GM12878 (cell line): ENCODE results near the gene ST6GAL2. TPM values are rescaled to one million over a fixed set of nuclear protein-coding genes. Genes with fewer than 3 reads are reported as not detected.

Experiments used
- ATAC-seq: fragments of 200-7000 bp; cut with Tn5 transposase; 3 replicates; pipeline ENCODE4 v1.9.1; 2020; ENCODE audit warnings: mild to moderate bottlenecking, moderate library complexity
- BruUV-seq: library from RNA; stranded (reverse); fragments of 400-500 nt; replicated peaks from 2 replicates; lab custom pipeline; 2021; lab: Mats Ljungman, UMichigan
- CTCF ChIA-PET: fragments of 300-600 bp; sonication (Branson Sonifier 250); formaldehyde crosslinking; extraction: SDS; loops from one replicate; lab custom pipeline; 2021; ENCODE audit warnings: inconsistent platforms; lab: Yijun Ruan, JAX
- POLR2A ChIA-PET: fragments of 350-600 bp; formaldehyde crosslinking; extraction: SDS; loops from one replicate; lab custom pipeline; 2021; ENCODE audit warnings: inconsistent platforms; lab: Charles Lee
- RAD21 ChIA-PET: fragments of 300-600 bp; sonication (Branson Sonifier 250); formaldehyde crosslinking; loops from one replicate; lab custom pipeline; 2023; ENCODE audit warnings: antibody characterized with exemption; ENCODE audit not compliant: unreplicated experiment; lab: Charles Lee
- SMC1A ChIA-PET: fragments of 300-600 bp; sonication (Branson Sonifier 250); formaldehyde crosslinking; loops from one replicate; lab custom pipeline; 2023; ENCODE audit not compliant: unreplicated experiment, uncharacterized antibody; lab: Charles Lee
- DNase-seq: peaks from one replicate; pipeline ENCODE4 v3.0.0-alpha.2; 2011; ENCODE audit warnings: low read depth, low spot score
- FAIRE-seq: peaks from 3 replicates; lab custom pipeline; 2011; peaks lifted over from hg19 to GRCh38; lab: Jason Lieb, UNC
- H2AFZ ChIP-seq: 2 replicates; pipeline ENCODE4 v1.6.0; 2011; ENCODE audit warnings: low read depth, low read length, control low read depth; ENCODE audit not compliant: control insufficient read depth
- H3K27ac ChIP-seq: 2 replicates; pipeline ENCODE4 v1.5.1; 2011; ENCODE audit warnings: control low read depth; ENCODE audit not compliant: control insufficient read depth, insufficient read depth
- H3K27me3 ChIP-seq, 2 experiments: replicated peaks in 1 of 2; 2 replicates each; pipeline versions ENCODE4 v1.6.0 to v1.6.1; 2011; ENCODE audit warnings: low read length in 1 of 2; ENCODE audit not compliant: control insufficient read depth in 2 of 2, insufficient read depth in 2 of 2
- H3K36me3 ChIP-seq, 2 experiments: 2 replicates each; pipeline ENCODE4 v1.5.1; 2011; ENCODE audit warnings: low read length in 1 of 2; ENCODE audit not compliant: control insufficient read depth in 2 of 2, insufficient read depth in 2 of 2
- H3K4me1 ChIP-seq: 2 replicates; pipeline ENCODE4 v1.6.1; 2011; ENCODE audit warnings: mild to moderate bottlenecking, low read length, moderate library complexity, mixed read lengths; ENCODE audit not compliant: control insufficient read depth, insufficient read depth
- H3K4me2 ChIP-seq: 2 replicates; pipeline ENCODE4 v1.6.0; 2011; ENCODE audit warnings: control low read depth; ENCODE audit not compliant: control insufficient read depth, insufficient read depth
- H3K4me3 ChIP-seq: fragments of 200-600 bp; sonication (generic); 2 replicates; pipeline ENCODE4 v1.5.1; 2016
- H3K79me2 ChIP-seq: 2 replicates; pipeline ENCODE4 v1.6.0; 2011; ENCODE audit warnings: low read length; ENCODE audit not compliant: control insufficient read depth, insufficient read depth
- H3K9ac ChIP-seq: 2 replicates; pipeline ENCODE4 v1.8.0; 2011; ENCODE audit warnings: low read length, control low read depth, mixed read lengths; ENCODE audit not compliant: control insufficient read depth, insufficient read depth
- H3K9me3 ChIP-seq: replicated peaks from 3 replicates; pipeline ENCODE4 v1.5.1; 2011; ENCODE audit warnings: mild to moderate bottlenecking, low read length; ENCODE audit not compliant: control insufficient read depth, insufficient read depth
- H4K20me1 ChIP-seq: 2 replicates; pipeline ENCODE4 v1.6.0; 2011; ENCODE audit not compliant: control insufficient read depth, insufficient read depth
- BMI1 ChIP-seq: fragments of 450-650 bp; IDR thresholded peaks from 2 replicates; pipeline ENCODE4 v1.6.1; 2016; ENCODE audit warnings: mild to moderate bottlenecking, moderate library complexity, borderline replicate concordance
- CBX5 ChIP-seq: sonication (generic); IDR thresholded peaks from 2 replicates; pipeline ENCODE4 v1.6.1; 2016; ENCODE audit warnings: low read depth, moderate library complexity, mild to moderate bottlenecking, inconsistent platforms
- GATAD2B ChIP-seq: fragments of 450-650 bp; conservative IDR thresholded peaks from 2 replicates; pipeline ENCODE4 v1.6.1; 2017; ENCODE audit warnings: low read depth, mild to moderate bottlenecking, moderate library complexity
- HDAC2 ChIP-seq: fragments of 200-600 bp; sonication (generic); IDR thresholded peaks from 2 replicates; pipeline ENCODE4 v1.6.1; 2017
- IRF5 ChIP-seq: fragments of 450-650 bp; IDR thresholded peaks from 2 replicates; pipeline ENCODE4 v1.6.1; 2017; ENCODE audit warnings: borderline replicate concordance
- KAT2A ChIP-seq: conservative IDR thresholded peaks from 2 replicates; pipeline ENCODE4 v1.6.1; 2011; ENCODE audit warnings: low read depth, low read length; ENCODE audit not compliant: control insufficient read depth
- PML ChIP-seq: IDR thresholded peaks from 2 replicates; pipeline ENCODE4 v1.6.1; 2012; ENCODE audit warnings: low read length, inconsistent platforms
- POLR2A ChIP-seq: IDR thresholded peaks from 2 replicates; pipeline ENCODE4 v1.6.1; 2011; ENCODE audit warnings: low read depth, mild to moderate bottlenecking, low read length
- SIX5 ChIP-seq: IDR thresholded peaks from 2 replicates; pipeline ENCODE4 v1.6.1; 2011; ENCODE audit warnings: mild to moderate bottlenecking, low read depth, low read length, moderate library complexity; ENCODE audit not compliant: severe bottlenecking
- TCF3 ChIP-seq: IDR thresholded peaks from 2 replicates; pipeline ENCODE4 v1.6.1; 2012; ENCODE audit warnings: low read depth, mild to moderate bottlenecking, low read length, borderline replicate concordance; ENCODE audit not compliant: insufficient read depth
- YBX1 ChIP-seq: fragments of 450-650 bp; IDR thresholded peaks from 2 replicates; pipeline ENCODE4 v1.6.1; 2016; ENCODE audit warnings: antibody characterized with exemption
- WGBS: methylation state at CpG from one replicate; pipeline ENCODE4 v1.1.6; 2016; ENCODE audit warnings: low lambda C conversion rate; ENCODE audit not compliant: insufficient replicate concordance, insufficient coverage; ENCODE audit errors: missing lambda C conversion rate; 5-methylcytosine and 5-hydroxymethylcytosine counted together
- in situ Hi-C: fragments of 300-500 bp; cut with MboI; formaldehyde crosslinking; loops from 9 replicates; pipeline ENCODE4 v1.14.3; 2018; ENCODE audit warnings: mixed read lengths
- intact Hi-C: fragments of 100-400 bp; cut with micrococcal nuclease; formaldehyde crosslinking; loops from one replicate; pipeline ENCODE4 v1.14.2; 2022; ENCODE audit not compliant: unreplicated experiment
- polyA plus RNA-seq, 11 experiments: library from polyadenylated mRNA; depleted of rRNA in 4 of 11; unstranded in 6 of 11; stranded (reverse) in 5 of 11; fragments of >200 nt; fragmentation: Nextera tagmentation in 4 of 11; fragmentation: Illumina TruSeq in 1 of 11; extraction: Ambion mirVana in 4 of 11; extraction: Trizol in 1 of 11; gene quantifications; 1 replicate in 1 of 11; 2 replicates in 10 of 11; pipeline versions ENCODE4 v1.2.1 to v1.2.3, GENCODE V29; 2011 to 2016; ENCODE audit warnings: inconsistent platforms in 2 of 11, missing spikeins in 2 of 11, low read depth in 1 of 11
- total RNA-seq, 4 experiments: library from RNA; depleted of rRNA in 3 of 4; stranded (reverse); fragments of >200 nt in 3 of 4; fragmentation: Illumina TruSeq in 1 of 4; extraction: Trizol in 1 of 4; gene quantifications; 2 replicates each; pipeline versions ENCODE4 v1.2.1 to v1.2.3, GENCODE V29; 2013 to 2021
- TF ChIP-seq, protein P1 (sequence below): IDR thresholded peaks from 2 replicates; pipeline ENCODE4 v1.6.1; 2012; ENCODE audit warnings: low read length, inconsistent platforms
- TF ChIP-seq, protein P2 (sequence below): fragments of 150-350 bp; IDR thresholded peaks from 2 replicates; pipeline ENCODE4 v1.6.1; 2014; ENCODE audit warnings: mild to moderate bottlenecking, low read depth, low read length
- TF ChIP-seq, protein P3 (sequence below): IDR thresholded peaks from 2 replicates; pipeline ENCODE4 v1.6.1; 2012; ENCODE audit warnings: low read depth, low read length, improper control_type of control experiment

ST6GAL2 gene
- total and polyA plus RNA-seq, 10 of the 15 experiments (the other 5 are each of a cell fraction or from before 2014, with no cell fraction given), result not detected

DNA sequence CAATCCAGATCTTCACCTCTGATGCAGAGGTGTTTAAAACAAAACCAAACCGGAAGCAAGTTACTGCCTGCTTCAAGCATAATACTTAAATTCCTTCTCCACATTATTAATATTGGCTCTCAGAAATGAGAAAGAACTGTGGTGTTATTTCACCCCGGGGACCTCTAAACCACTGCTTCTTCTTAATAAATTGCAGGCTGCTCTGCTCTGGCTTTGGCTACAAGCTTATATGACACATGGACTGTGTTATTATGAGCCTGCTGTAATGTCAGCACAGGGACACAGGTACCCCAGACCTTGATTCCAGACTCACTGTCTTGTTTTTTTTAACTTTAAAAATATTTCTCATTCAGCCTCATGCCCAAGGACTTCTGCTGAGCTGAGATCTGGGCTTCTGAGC lies 45.1 kb downstream of the ST6GAL2 start:
- Histone ChIP-seq H3K79me2 (no peaks in the 10 kb centered on the region), H3K27me3 (no peaks in the 10 kb centered on the region), H2AFZ (no peak overlapping the region), H4K20me1 (no peaks in the 10 kb centered on the region), H3K4me1 (no peaks in the 10 kb centered on the region), H3K4me2 (no peak overlapping the region), H3K9ac (no peak overlapping the region), H3K9me3 (no peaks in the 10 kb centered on the region), H3K36me3 (no peaks in the 10 kb centered on the region), H3K4me3 (no peak overlapping the region), H3K27ac (no peak overlapping the region)
- BruUV-seq, result no TSS peak
- DNase-seq (no peak), ATAC-seq (no peak), FAIRE-seq (no peak)
- POLR2A ChIA-PET, result no interaction called here
- SMC1A ChIA-PET, result no interaction called here
- in situ Hi-C loops, result no loop called here
- RAD21 ChIA-PET, result no interaction called here
- CTCF ChIA-PET, result no interaction called here
- 0% methylated on average over 2 of the region's 2 CpGs for WGBS
- intact Hi-C loops, result no loop called here
- TF ChIP-seq TCF3 (no peak), SIX5 (no peak), IRF5 (no peak), CBX5 (no peak), GATAD2B (no peak), YBX1 (no peak), KAT2A (no peak), PML (no peak), HDAC2 (no peak), BMI1 (no peak), POLR2A (no peak)
- TF ChIP-seq, protein P1, sequence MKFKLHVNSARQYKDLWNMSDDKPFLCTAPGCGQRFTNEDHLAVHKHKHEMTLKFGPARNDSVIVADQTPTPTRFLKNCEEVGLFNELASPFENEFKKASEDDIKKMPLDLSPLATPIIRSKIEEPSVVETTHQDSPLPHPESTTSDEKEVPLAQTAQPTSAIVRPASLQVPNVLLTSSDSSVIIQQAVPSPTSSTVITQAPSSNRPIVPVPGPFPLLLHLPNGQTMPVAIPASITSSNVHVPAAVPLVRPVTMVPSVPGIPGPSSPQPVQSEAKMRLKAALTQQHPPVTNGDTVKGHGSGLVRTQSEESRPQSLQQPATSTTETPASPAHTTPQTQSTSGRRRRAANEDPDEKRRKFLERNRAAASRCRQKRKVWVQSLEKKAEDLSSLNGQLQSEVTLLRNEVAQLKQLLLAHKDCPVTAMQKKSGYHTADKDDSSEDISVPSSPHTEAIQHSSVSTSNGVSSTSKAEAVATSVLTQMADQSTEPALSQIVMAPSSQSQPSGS, result no peak
- TF ChIP-seq, protein P2, sequence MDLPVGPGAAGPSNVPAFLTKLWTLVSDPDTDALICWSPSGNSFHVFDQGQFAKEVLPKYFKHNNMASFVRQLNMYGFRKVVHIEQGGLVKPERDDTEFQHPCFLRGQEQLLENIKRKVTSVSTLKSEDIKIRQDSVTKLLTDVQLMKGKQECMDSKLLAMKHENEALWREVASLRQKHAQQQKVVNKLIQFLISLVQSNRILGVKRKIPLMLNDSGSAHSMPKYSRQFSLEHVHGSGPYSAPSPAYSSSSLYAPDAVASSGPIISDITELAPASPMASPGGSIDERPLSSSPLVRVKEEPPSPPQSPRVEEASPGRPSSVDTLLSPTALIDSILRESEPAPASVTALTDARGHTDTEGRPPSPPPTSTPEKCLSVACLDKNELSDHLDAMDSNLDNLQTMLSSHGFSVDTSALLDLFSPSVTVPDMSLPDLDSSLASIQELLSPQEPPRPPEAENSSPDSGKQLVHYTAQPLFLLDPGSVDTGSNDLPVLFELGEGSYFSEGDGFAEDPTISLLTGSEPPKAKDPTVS, result no peak
- TF ChIP-seq, protein P3, sequence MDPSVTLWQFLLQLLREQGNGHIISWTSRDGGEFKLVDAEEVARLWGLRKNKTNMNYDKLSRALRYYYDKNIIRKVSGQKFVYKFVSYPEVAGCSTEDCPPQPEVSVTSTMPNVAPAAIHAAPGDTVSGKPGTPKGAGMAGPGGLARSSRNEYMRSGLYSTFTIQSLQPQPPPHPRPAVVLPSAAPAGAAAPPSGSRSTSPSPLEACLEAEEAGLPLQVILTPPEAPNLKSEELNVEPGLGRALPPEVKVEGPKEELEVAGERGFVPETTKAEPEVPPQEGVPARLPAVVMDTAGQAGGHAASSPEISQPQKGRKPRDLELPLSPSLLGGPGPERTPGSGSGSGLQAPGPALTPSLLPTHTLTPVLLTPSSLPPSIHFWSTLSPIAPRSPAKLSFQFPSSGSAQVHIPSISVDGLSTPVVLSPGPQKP, result no peak
